DOHH2 (cell line): ENCODE measurements around the gene AFMID.
A peak's percentile ranks its signal among the peaks of the same experiment; 100 is the strongest.

Experiments used
- H3F3A ChIP-seq: fragments of 200-600 bp; sonication (generic), shearing (Covaris generic); 2 replicates; pipeline ENCODE4 v1.6.0; 2016; ENCODE audit warnings: antibody characterized with exemption, mild to moderate bottlenecking; ENCODE audit not compliant: control insufficient read depth, insufficient read depth
- H3K27ac ChIP-seq: fragments of 200-600 bp; sonication (generic); 2 replicates; pipeline ENCODE4 v1.5.1; 2014; ENCODE audit warnings: low read depth, mild to moderate bottlenecking, low read length, moderate library complexity
- H3K27me3 ChIP-seq: fragments of 200-600 bp; sonication (generic); 2 replicates; pipeline ENCODE4 v1.6.1; 2014; ENCODE audit warnings: mild to moderate bottlenecking, low read length, mixed read lengths; ENCODE audit not compliant: control insufficient read depth
- H3K36me3 ChIP-seq: fragments of 200-600 bp; sonication (generic); 2 replicates; pipeline ENCODE4 v1.6.1; 2014; ENCODE audit warnings: mild to moderate bottlenecking, low read length, moderate library complexity, mixed read lengths; ENCODE audit not compliant: control insufficient read depth
- H3K4me1 ChIP-seq: fragments of 200-600 bp; sonication (generic); 2 replicates; pipeline ENCODE4 v1.6.1; 2014; ENCODE audit warnings: mild to moderate bottlenecking, low read length, mixed read lengths; ENCODE audit not compliant: control insufficient read depth
- H3K4me2 ChIP-seq: fragments of 200-600 bp; sonication (generic); 2 replicates; pipeline ENCODE4 v1.6.0; 2014; ENCODE audit warnings: mild to moderate bottlenecking, low read length, moderate library complexity
- H3K4me3 ChIP-seq: fragments of 200-600 bp; sonication (generic); 2 replicates; pipeline ENCODE4 v1.5.1; 2014; ENCODE audit warnings: mild to moderate bottlenecking, low read length, mixed read lengths
- H3K79me2 ChIP-seq: fragments of 200-600 bp; sonication (generic); 2 replicates; pipeline ENCODE4 v1.6.1; 2014; ENCODE audit warnings: mild to moderate bottlenecking, low read length, mixed read lengths; ENCODE audit not compliant: control insufficient read depth
- H3K9me2 ChIP-seq: fragments of 200-600 bp; sonication (generic); replicated peaks from 2 replicates; pipeline ENCODE4 v1.6.1; 2014; ENCODE audit warnings: mild to moderate bottlenecking, low read length, mixed read lengths; ENCODE audit not compliant: control insufficient read depth
- H3K9me3 ChIP-seq: fragments of 200-600 bp; sonication (generic); 2 replicates; pipeline ENCODE4 v1.6.1; 2014; ENCODE audit warnings: antibody characterized with exemption, low read length, mixed read lengths; ENCODE audit not compliant: control insufficient read depth, insufficient read depth
- H4K20me1 ChIP-seq: fragments of 200-600 bp; sonication (generic); 2 replicates; pipeline ENCODE4 v1.6.0; 2014; ENCODE audit warnings: low read depth, mild to moderate bottlenecking, antibody characterized with exemption, low read length, moderate library complexity; ENCODE audit not compliant: control insufficient read depth, insufficient read depth
- CTCF ChIP-seq: fragments of 200-600 bp; sonication (generic); IDR thresholded peaks from one replicate; pipeline ENCODE4 v1.5.1; 2014; ENCODE audit warnings: antibody characterized with exemption, mild to moderate bottlenecking, low read depth, low read length; ENCODE audit not compliant: poor library complexity, severe bottlenecking
- EZH2phosphoT487 ChIP-seq: fragments of 200-600 bp; sonication (generic); IDR thresholded peaks from 2 replicates; pipeline ENCODE4 v1.6.1; 2017; ENCODE audit warnings: borderline replicate concordance, mild to moderate bottlenecking, antibody characterized with exemption, low read length, moderate library complexity, mixed read lengths

Gene AFMID

GRCh38 chr17:78166416-78166815 is 20.7 kb upstream of the AFMID start:
- Histone ChIP-seq H3K4me2 (peak overlapping the region; percentile 3; the same call in 1 of the 2 replicates), H3K27me3 (no peaks in the 10 kb centered on the region), H3K27ac (no peak overlapping the region), H3K4me1 (peaks cover 50% of the 10 kb centered on the region), H4K20me1 (peaks cover 12% of the 10 kb centered on the region), H3K79me2 (peaks cover 37% of the 10 kb centered on the region), H3K9me2 (no peaks in the 10 kb centered on the region), H3K36me3 (peaks cover 25% of the 10 kb centered on the region), H3F3A (peaks cover 2% of the 10 kb centered on the region), H3K9me3 (no peaks in the 10 kb centered on the region), H3K4me3 (no peak overlapping the region)
- TF ChIP-seq EZH2phosphoT487 (no peak), CTCF (no peak)

DNA sequence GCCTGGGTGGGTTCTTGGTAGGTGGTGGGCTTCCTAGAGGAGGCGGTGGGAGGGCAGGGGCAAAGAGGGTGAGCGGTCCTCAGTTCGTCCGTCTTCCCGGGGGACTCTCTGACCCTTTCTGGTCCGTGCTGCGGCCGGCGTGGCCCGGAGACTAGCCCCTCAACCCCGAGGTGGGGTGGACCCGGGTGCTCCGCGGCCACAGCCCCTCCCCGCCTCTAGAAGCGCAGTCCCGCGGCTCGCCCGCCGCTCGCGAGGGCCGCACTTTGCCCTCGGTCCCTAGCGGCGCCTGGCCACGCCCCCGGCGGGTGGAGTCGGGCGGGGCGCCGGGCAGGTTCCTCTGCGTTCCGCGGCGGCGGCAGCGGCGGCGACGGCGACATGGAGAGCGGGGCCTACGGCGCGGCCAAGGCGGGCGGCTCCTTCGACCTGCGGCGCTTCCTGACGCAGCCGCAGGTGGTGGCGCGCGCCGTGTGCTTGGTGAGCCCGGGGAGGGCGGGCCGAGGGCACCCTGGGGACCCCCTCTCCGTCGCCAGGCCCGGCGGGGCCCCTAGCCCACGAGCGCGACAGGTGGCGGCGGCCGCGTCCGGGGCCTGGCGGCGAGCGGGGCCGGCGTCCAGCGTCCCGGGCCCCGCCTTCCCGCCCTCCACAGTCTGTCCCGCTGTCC is 18.8 kb upstream of the AFMID start, which contains the start of gene SYNGR2:
TSS of gene SYNGR2 (plus strand) at position 340 of the 661 bp plus-strand sequence. CDS start at position 376, 36 bp downstream.
- H3K4me2 ChIP-seq = peak within 1 kb of the TSS; percentile 94
- peaks cover 39% of the 10 kb centered on the region for H3K79me2 ChIP-seq
- no peak for TF ChIP-seq CTCF
- TF ChIP-seq EZH2phosphoT487 = no peak
- peaks cover 58% of the 10 kb centered on the region for H3K4me1 ChIP-seq
- H3K27ac ChIP-seq = peak within 1 kb of the TSS; percentile 65
- H3K36me3 ChIP-seq = peaks cover 45% of the 10 kb centered on the region
- H3K9me3 ChIP-seq = no peaks in the 10 kb centered on the region
- H4K20me1 ChIP-seq = peaks cover 12% of the 10 kb centered on the region
- no peaks in the 10 kb centered on the region for H3K27me3 ChIP-seq
- no peaks in the 10 kb centered on the region for H3K9me2 ChIP-seq
- H3F3A ChIP-seq = peaks cover 9% of the 10 kb centered on the region
- H3K4me3 ChIP-seq = peak within 1 kb of the TSS; percentile 80

DNA sequence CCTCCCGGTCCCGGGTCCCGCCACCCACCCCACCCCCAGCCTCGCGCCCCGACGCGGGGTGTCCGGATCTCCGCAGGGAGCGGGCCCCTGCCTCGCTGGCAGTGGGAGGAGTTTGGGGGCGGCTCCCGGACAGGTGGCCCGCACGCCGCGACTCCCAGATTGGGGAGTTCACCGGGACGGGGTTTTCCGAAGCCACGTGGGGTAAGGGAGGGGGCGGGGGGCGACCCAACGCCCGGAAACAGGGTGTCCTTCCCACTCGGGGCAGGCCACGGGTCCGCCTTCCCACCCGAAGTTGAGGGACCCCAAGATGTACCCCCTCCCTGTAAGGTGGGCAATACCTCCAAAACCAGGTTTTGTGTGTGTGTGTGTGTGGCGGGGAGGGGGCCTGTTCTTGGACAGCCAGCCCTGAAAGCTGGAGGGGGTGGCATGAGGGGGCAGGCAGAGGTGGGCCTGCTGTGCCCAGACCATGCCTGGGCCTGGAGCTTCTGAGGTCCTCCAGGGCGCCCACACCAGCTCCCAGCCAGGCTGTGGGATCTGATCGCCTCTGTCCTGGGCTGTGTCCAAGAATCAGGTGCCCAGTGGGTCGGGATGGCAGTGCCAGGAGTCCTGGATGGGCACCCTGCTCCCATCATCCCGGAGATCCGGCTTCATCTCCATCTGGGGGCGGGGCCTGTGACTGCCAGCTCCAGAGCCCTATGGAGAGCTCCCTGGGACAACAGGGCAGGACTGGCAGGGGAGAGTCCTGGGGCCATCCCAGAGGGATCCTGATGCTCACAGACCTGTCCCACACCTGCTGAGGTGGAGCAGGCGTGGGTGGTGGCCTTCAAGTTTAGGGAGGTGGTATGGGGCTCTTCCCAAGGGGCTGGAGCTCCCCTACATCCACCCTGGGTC is 18.0 kb upstream of the AFMID start:
- no peaks in the 10 kb centered on the region for H3K9me3 ChIP-seq
- H3K27ac ChIP-seq = peak overlapping the region; percentile 65
- peak overlapping the region; percentile 94 for H3K4me2 ChIP-seq
- no peaks in the 10 kb centered on the region for H3K9me2 ChIP-seq
- H3K36me3 ChIP-seq = peaks cover 53% of the 10 kb centered on the region
- H3K79me2 ChIP-seq = peaks cover 41% of the 10 kb centered on the region
- peaks cover 66% of the 10 kb centered on the region for H3K4me1 ChIP-seq
- no peaks in the 10 kb centered on the region for H3K27me3 ChIP-seq
- peak overlapping the region; percentile 80 for H3K4me3 ChIP-seq
- peaks cover 12% of the 10 kb centered on the region for H4K20me1 ChIP-seq
- peaks cover 15% of the 10 kb centered on the region for H3F3A ChIP-seq
- TF ChIP-seq CTCF = no peak
- no peak for TF ChIP-seq EZH2phosphoT487
